Stimulated activated CD4-positive, alpha-beta T cell treated with anti-CD3 and anti-CD28 coated beads, Interleukin-1b, Interleukin-23, amount 100 ng/mL, for 24 hours (primary cell): ENCODE measurements around the gene NKAIN2.

Experiments used
- DNase-seq, 4 experiments: peaks; one replicate each; pipeline ENCODE4 v3.0.0-alpha.2; 2020; ENCODE audit warnings: low read depth in 4 of 4, low spot score in 1 of 4

NKAIN2 gene

DNA sequence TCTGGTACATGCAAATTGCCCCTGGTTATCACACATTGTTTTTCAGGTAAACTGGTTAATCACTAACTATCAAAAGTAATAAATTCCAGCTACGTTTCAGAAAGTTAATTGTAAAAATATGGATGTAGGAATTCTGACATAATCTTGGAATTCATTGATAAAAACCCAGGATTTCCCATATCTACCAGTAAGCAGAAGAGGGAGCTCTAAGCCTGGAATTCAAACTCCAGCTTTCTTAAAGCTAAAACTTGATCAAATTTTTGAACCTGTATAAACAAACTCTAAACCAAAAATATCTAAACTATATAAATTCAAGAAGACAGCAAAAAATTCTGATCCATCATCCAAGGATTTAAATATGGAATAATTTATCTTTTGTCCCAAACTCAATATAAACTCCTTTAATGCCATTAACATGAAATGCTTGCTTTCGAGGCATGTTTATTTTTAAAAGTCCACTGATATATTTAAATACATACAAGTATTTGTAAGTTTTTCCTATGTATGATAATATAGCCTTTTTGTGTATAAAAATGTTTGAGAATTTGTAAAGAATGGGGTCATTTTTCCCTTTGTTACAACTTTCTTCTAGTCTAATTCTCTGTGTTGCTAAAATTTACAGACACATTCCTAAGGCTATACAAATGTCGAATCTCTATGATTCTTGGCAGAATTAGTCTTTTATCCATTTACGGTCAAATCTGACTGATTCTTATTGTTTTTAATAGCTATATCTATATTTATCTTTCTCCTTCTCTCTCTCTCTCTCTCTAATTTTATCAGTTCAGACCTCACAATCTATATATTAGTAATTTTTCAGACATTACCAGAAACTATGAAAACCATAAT, 1067.2 kb downstream of the NKAIN2 start:
- no peak for DNase-seq

DNA sequence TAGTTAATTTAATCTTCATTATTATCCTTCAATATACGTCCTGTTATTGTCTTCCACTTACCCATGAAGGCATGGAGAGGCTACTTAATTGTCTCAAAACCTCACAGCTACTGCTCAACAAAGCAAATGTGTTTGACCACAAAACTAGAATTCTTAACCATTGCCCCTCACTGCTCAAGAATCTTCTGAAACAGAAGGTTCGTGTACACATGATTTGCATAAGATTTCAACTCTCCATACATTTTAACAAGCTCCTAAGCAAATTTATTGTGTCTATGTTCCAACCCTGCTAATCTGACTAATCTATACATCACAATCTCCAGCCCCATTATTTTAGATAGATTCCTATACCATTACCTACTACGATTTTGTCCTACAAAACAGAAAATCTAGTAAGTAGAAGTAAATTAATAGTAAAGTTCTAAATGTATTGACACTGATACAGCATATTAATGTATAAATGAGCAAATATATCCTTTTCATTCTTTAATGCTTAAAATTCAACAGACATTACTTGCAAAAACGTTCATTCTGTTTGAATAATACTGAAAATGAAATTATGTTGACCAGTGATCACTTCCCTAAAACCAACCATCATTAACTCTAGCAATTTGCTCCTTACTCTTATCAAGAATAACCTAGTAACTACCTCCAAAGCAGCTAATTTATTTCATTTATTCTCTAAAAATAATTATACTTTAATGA, 1068.8 kb downstream of the NKAIN2 start:
- no peak for DNase-seq

DNA sequence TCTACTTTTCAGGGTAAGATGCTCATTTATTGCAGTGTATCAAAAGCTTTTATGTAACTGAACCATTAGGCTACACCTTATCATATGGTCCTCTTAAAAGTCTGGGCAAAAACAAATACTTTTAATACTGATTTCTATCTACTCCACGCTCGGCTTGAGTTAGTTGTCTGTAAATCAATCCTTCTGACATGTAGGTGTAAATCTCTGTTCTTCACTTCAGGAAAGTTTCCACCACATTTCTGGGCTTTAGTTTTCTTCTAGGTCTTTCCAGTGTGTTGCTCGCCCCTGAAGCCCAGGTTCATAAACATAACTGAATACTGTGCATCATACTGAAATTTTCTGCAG, 1069.4 kb downstream of the NKAIN2 start:
- DNase-seq: no peak
